Measurements from ENCODE around the gene CHI3L2. TPM values are rescaled to one million over a fixed set of nuclear protein-coding genes. Genes with fewer than 3 reads are reported as not detected.

CHI3L2 gene
- total and polyA plus RNA-seq, 2 experiments from 2014 or later = 0.68 TPM; not detected in 1

DNA sequence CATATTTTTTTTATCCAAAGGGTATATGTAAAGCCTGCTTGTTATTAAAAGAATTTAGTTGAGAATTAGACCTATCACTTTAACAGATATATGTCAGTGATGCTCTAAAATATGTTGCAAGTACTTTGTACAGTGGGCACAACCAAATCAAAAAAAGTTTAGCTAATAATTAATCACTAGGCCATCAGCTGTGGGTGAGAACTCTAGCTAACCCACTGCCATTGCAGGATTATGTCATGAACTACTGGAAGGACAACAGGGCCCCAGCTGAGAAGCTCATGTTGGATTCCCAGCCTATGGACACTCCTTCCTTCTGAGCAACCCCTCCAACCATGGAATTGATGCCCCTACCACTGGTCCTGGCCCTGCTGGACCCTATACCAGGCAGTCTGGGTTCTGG lies 56.3 kb downstream of the CHI3L2 start:
- no peak overlapping the region for H3K4me3 ChIP-seq
- H3K36me3 ChIP-seq (ENCODE audit: insufficient read depth) = no peaks in the 10 kb centered on the region
- H3K4me3 Mint-ChIP-seq = no peak overlapping the region
- no peaks in the 10 kb centered on the region for H3K4me1 Mint-ChIP-seq
- DNase-seq (ENCODE audit: low spot score) = no peak
- H3K27me3 ChIP-seq (ENCODE audit: insufficient read depth) = no peaks in the 10 kb centered on the region
- no peaks in the 10 kb centered on the region for H3F3A ChIP-seq (replicated peaks; ENCODE audit: low read depth)
- H3K9me2 ChIP-seq (ENCODE audit: insufficient read depth) = peaks cover 17% of the 10 kb centered on the region; the same call in 1 of the 2 replicates
- H3K27me3 Mint-ChIP-seq (ENCODE audit: insufficient read depth, low read depth, poor library complexity) = peaks cover 4% of the 10 kb centered on the region
- no peak overlapping the region for H3K4me2 ChIP-seq
- H2AFZ ChIP-seq = 0 out of 2 replicates have a peak overlapping the region, but pooled peaks have one; percentile 18
- no peaks in the 10 kb centered on the region for H3K9me3 Mint-ChIP-seq
- no peak overlapping the region for H3K27ac ChIP-seq (ENCODE audit: low read depth)
- ATAC-seq = no peak
- H4K20me1 ChIP-seq (replicated peaks; ENCODE audit: insufficient read depth) = no peaks in the 10 kb centered on the region
- H3K27ac Mint-ChIP-seq = no peak overlapping the region
- H3K4me1 ChIP-seq (ENCODE audit: insufficient read depth) = no peaks in the 10 kb centered on the region
- TF ChIP-seq ZNF331 (CRISPR knock-in tag; IDR thresholded peaks at IDR 0.05; ENCODE audit: low read depth) (no peak), EZH2phosphoT487 (IDR thresholded peaks at IDR 0.05; ENCODE audit: unreplicated experiment) (no peak), STAT1 (IDR thresholded peaks at IDR 0.05; ENCODE audit: unreplicated experiment) (no peak), ZNF114 (CRISPR knock-in tag; IDR thresholded peaks at IDR 0.05) (no peak)
- no peaks in the 10 kb centered on the region for H3K79me2 ChIP-seq (replicated peaks; ENCODE audit: insufficient read depth)
- H3K36me3 Mint-ChIP-seq (ENCODE audit: low read depth) = no peaks in the 10 kb centered on the region

DNA sequence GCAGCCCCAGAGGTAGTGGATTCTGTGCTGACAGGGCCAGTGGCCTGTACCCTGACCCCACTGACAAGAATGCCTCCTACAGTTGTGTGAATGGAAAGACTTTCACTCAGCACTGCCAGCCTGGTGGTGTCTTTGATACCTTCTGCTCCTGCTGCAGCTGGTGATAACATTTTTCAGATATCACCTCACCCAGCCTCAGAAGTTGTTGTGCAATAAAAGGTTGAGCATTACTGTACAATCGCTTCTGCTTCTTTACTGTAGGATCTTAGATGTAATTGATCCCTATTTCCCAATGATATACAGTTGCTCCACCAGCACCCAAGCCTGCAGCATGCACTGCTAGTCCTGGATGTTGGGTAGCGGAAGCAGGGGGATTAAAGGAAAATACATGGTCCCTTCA lies 58.4 kb downstream of the CHI3L2 start:
- H3K4me3 Mint-ChIP-seq = no peak overlapping the region
- ATAC-seq = peak; percentile 47
- TF ChIP-seq EZH2phosphoT487 (IDR thresholded peaks at IDR 0.05; ENCODE audit: unreplicated experiment) (no peak), EZH2 (IDR thresholded peaks at IDR 0.05; ENCODE audit: low read depth, unreplicated experiment) (no peak), STAT1 (IDR thresholded peaks at IDR 0.05; ENCODE audit: unreplicated experiment) (no peak), CREB1 (CRISPR knock-in tag; IDR thresholded peaks at IDR 0.05; ENCODE audit: low read depth) (no peak), NANOG (IDR thresholded peaks at IDR 0.05; ENCODE audit: borderline replicate concordance) (no peak), ZNF331 (CRISPR knock-in tag; IDR thresholded peaks at IDR 0.05; ENCODE audit: low read depth) (no peak), JUNB (IDR thresholded peaks at IDR 0.05; ENCODE audit: unreplicated experiment) (no peak)
- TF ChIP-seq, protein P1, sequence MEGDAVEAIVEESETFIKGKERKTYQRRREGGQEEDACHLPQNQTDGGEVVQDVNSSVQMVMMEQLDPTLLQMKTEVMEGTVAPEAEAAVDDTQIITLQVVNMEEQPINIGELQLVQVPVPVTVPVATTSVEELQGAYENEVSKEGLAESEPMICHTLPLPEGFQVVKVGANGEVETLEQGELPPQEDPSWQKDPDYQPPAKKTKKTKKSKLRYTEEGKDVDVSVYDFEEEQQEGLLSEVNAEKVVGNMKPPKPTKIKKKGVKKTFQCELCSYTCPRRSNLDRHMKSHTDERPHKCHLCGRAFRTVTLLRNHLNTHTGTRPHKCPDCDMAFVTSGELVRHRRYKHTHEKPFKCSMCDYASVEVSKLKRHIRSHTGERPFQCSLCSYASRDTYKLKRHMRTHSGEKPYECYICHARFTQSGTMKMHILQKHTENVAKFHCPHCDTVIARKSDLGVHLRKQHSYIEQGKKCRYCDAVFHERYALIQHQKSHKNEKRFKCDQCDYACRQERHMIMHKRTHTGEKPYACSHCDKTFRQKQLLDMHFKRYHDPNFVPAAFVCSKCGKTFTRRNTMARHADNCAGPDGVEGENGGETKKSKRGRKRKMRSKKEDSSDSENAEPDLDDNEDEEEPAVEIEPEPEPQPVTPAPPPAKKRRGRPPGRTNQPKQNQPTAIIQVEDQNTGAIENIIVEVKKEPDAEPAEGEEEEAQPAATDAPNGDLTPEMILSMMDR (conservative IDR thresholded peaks at IDR 0.05; ENCODE audit: low read depth in 2 of 2) = no peak
- TF ChIP-seq, protein P2, sequence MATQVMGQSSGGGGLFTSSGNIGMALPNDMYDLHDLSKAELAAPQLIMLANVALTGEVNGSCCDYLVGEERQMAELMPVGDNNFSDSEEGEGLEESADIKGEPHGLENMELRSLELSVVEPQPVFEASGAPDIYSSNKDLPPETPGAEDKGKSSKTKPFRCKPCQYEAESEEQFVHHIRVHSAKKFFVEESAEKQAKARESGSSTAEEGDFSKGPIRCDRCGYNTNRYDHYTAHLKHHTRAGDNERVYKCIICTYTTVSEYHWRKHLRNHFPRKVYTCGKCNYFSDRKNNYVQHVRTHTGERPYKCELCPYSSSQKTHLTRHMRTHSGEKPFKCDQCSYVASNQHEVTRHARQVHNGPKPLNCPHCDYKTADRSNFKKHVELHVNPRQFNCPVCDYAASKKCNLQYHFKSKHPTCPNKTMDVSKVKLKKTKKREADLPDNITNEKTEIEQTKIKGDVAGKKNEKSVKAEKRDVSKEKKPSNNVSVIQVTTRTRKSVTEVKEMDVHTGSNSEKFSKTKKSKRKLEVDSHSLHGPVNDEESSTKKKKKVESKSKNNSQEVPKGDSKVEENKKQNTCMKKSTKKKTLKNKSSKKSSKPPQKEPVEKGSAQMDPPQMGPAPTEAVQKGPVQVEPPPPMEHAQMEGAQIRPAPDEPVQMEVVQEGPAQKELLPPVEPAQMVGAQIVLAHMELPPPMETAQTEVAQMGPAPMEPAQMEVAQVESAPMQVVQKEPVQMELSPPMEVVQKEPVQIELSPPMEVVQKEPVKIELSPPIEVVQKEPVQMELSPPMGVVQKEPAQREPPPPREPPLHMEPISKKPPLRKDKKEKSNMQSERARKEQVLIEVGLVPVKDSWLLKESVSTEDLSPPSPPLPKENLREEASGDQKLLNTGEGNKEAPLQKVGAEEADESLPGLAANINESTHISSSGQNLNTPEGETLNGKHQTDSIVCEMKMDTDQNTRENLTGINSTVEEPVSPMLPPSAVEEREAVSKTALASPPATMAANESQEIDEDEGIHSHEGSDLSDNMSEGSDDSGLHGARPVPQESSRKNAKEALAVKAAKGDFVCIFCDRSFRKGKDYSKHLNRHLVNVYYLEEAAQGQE (IDR thresholded peaks at IDR 0.05; ENCODE audit: unreplicated experiment) = no peak
- TF ChIP-seq, protein P3, sequence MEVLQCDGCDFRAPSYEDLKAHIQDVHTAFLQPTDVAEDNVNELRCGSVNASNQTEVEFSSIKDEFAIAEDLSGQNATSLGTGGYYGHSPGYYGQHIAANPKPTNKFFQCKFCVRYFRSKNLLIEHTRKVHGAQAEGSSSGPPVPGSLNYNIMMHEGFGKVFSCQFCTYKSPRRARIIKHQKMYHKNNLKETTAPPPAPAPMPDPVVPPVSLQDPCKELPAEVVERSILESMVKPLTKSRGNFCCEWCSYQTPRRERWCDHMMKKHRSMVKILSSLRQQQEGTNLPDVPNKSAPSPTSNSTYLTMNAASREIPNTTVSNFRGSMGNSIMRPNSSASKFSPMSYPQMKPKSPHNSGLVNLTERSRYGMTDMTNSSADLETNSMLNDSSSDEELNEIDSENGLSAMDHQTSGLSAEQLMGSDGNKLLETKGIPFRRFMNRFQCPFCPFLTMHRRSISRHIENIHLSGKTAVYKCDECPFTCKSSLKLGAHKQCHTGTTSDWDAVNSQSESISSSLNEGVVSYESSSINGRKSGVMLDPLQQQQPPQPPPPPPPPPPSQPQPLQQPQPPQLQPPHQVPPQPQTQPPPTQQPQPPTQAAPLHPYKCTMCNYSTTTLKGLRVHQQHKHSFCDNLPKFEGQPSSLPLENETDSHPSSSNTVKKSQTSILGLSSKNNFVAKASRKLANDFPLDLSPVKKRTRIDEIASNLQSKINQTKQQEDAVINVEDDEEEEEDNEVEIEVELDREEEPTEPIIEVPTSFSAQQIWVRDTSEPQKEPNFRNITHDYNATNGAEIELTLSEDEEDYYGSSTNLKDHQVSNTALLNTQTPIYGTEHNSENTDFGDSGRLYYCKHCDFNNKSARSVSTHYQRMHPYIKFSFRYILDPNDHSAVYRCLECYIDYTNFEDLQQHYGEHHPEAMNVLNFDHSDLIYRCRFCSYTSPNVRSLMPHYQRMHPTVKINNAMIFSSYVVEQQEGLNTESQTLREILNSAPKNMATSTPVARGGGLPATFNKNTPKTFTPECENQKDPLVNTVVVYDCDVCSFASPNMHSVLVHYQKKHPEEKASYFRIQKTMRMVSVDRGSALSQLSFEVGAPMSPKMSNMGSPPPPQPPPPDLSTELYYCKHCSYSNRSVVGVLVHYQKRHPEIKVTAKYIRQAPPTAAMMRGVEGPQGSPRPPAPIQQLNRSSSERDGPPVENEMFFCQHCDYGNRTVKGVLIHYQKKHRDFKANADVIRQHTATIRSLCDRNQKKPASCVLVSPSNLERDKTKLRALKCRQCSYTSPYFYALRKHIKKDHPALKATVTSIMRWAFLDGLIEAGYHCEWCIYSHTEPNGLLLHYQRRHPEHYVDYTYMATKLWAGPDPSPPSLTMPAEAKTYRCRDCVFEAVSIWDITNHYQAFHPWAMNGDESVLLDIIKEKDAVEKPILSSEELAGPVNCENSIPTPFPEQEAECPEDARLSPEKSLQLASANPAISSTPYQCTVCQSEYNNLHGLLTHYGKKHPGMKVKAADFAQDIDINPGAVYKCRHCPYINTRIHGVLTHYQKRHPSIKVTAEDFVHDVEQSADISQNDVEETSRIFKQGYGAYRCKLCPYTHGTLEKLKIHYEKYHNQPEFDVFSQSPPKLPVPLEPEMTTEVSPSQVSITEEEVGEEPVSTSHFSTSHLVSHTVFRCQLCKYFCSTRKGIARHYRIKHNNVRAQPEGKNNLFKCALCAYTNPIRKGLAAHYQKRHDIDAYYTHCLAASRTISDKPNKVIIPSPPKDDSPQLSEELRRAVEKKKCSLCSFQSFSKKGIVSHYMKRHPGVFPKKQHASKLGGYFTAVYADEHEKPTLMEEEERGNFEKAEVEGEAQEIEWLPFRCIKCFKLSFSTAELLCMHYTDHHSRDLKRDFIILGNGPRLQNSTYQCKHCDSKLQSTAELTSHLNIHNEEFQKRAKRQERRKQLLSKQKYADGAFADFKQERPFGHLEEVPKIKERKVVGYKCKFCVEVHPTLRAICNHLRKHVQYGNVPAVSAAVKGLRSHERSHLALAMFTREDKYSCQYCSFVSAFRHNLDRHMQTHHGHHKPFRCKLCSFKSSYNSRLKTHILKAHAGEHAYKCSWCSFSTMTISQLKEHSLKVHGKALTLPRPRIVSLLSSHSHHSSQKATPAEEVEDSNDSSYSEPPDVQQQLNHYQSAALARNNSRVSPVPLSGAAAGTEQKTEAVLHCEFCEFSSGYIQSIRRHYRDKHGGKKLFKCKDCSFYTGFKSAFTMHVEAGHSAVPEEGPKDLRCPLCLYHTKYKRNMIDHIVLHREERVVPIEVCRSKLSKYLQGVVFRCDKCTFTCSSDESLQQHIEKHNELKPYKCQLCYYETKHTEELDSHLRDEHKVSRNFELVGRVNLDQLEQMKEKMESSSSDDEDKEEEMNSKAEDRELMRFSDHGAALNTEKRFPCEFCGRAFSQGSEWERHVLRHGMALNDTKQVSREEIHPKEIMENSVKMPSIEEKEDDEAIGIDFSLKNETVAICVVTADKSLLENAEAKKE (CRISPR knock-in tag; IDR thresholded peaks at IDR 0.05) = no peak

More for the DNA sequence above, 58.4 kb downstream of the CHI3L2 start:
- Histone ChIP-seq H3F3A (replicated peaks; ENCODE audit: low read depth) (no peaks in the 10 kb centered on the region), H3K27ac (ENCODE audit: low read depth) (no peak overlapping the region), H3K27me3 (ENCODE audit: insufficient read depth) (no peaks in the 10 kb centered on the region), H3K4me2 (no peak overlapping the region), H2AFZ (peak overlapping the region; percentile 69), H3K4me1 (ENCODE audit: insufficient read depth) (no peaks in the 10 kb centered on the region), H3K9me2 (ENCODE audit: insufficient read depth) (peaks cover 8% of the 10 kb centered on the region; the same call in 1 of the 2 replicates), H3K36me3 (ENCODE audit: insufficient read depth) (no peaks in the 10 kb centered on the region), H3K4me3 (no peak overlapping the region), H3K79me2 (replicated peaks; ENCODE audit: insufficient read depth) (no peaks in the 10 kb centered on the region), H4K20me1 (replicated peaks; ENCODE audit: insufficient read depth) (no peaks in the 10 kb centered on the region)
- Mint-ChIP-seq H3K27ac (no peak overlapping the region), H3K27me3 (ENCODE audit: insufficient read depth, low read depth, poor library complexity) (no peaks in the 10 kb centered on the region), H3K9me3 (no peaks in the 10 kb centered on the region), H3K4me1 (no peaks in the 10 kb centered on the region), H3K36me3 (ENCODE audit: low read depth) (no peaks in the 10 kb centered on the region)
- no peak for DNase-seq (ENCODE audit: low spot score)

Data from GM23338 (cell line).